Lower leg skin (tissue), 3 donors: Measurements from ENCODE around the gene PHF12.

Experiments
- CTCF ChIP-seq, 3 donors: fragments of 450-650 bp; IDR thresholded peaks; one replicate each; pipeline ENCODE4 v1.5.1; 2016; ENCODE audit warnings: antibody characterized with exemption in 3 of 3, mild to moderate bottlenecking in 3 of 3, moderate library complexity in 2 of 3
- POLR2A ChIP-seq, 2 donors: fragments of 450-650 bp; IDR thresholded peaks; one replicate each; pipeline ENCODE4 v1.6.1; 2016 to 2017; ENCODE audit warnings: antibody characterized with exemption in 2 of 2, mild to moderate bottlenecking in 1 of 2, moderate library complexity in 1 of 2

- TF ChIP-seq CTCF (IDR thresholded peaks at IDR 0.05): no peak
- no peak for TF ChIP-seq POLR2A (IDR thresholded peaks at IDR 0.05)
Measured at GRCh38 chr17:28856028-28856574, 95.2 kb downstream of the PHF12 start.
